ENCODE results near the gene FAF1.
"Not testable (repeated sequence)": the region's sequence is repeated elsewhere in the genome, so short reads cannot be mapped to it uniquely, and the experiment has no call there.

The FAF1 gene

DNA sequence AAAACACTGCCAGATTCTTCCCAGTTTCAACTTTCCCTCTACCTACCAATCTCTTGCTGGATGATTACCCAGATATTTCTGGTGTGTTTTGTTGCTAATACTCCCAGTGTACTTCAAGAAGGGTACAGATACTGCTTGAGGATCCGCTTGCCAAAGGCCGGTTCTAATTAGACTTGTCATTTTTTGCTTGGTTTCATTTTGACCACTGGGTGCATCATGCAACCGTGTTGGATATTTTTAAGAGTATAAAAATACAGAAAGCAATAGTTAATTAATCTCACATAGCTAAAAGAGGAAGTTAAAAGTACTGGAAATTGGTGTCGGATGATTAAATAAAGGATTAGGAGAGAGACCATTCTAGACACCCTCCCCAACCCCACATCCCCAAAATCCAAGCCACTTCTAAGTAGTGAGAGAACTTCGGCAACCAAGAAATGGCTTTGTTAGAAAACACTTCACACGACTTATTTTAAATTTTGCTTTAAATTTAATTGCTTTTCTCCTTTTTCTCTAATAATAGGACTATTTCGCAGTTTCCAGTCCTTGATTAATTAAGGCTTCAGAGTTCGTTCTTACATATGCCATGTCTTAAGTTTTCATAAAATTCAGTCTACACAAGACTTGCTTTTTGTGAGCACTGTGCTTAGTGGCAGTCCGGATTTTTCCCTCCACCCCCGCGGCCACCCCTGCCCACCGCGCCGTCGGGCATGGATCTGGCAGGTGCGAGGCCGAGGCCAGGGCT lies 7.5 kb upstream of the FAF1 start:
- TF ChIP-seq ZNF384 (IDR thresholded peaks at IDR 0.05) (no peak), TARDBP (IDR thresholded peaks at IDR 0.05) (no peak), L3MBTL2 (conservative IDR thresholded peaks at IDR 0.05) (peak; percentile 96), SP1 (IDR thresholded peaks at IDR 0.05) (no peak)
- ChIA-PET CTCF (no interaction called here), POLR2A (interaction anchor here (1.3 to 7.1 kb wide), 6 partner anchors 7 to 262 kb away, joined by 4 to 97 read pairs (median 18); partner anchors contain the start of gene FAF1)
- DNase-seq (ENCODE audit: extremely low spot score), result no peak

DNA sequence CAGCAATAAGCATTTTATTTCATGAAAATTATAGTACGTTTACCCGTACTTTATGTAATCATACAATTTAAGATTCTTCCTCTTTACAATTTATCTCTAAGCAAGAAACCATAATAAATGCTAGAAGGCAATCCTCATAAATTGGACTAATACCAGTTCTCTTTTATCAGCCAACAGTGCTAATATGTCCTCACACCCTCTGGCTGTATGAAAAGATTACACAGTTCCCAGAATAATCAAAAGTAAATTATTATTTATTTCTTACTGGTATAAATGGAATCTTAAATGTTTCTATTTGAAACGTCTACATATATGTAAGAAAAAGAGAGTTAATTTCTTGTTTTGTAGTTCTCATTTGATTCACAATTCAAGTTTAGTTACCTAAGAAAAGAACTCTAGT lies 6.9 kb upstream of the FAF1 start:
- no peak for DNase-seq (ENCODE audit: extremely low spot score)
- no peak for TF ChIP-seq FOXA1 (IDR thresholded peaks at IDR 0.05)
- no peak for TF ChIP-seq FOXM1 (IDR thresholded peaks at IDR 0.05; ENCODE audit: borderline replicate concordance)
- TF ChIP-seq NFRKB (IDR thresholded peaks at IDR 0.05), result no peak
- TF ChIP-seq FOXK2 (IDR thresholded peaks at IDR 0.05), result no peak
- ChIA-PET POLR2A (no interaction called here), CTCF (no interaction called here)

DNA sequence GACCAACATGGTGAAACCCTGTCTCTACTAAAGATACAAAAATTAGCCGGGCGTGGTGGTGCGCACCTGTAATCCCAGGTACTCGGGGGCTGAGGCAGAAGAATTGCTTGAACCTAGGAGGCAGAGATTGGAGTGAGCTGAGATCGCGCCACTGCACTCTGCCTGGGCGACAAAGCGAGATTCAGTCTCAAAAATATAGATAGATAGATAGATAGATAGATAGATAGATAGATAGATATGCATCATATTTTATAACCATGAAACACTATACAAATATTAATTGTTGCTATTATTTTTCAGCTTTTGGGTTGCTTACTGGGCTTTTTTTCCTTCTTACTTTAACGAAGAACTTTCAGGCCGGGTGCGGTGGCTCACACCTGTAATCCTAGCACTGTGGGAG lies 4.8 kb upstream of the FAF1 start:
- TF ChIP-seq FOXM1 (IDR thresholded peaks at IDR 0.05; ENCODE audit: borderline replicate concordance) (no peak), TARDBP (IDR thresholded peaks at IDR 0.05) (no peak), BHLHE40 (IDR thresholded peaks at IDR 0.05; ENCODE audit: borderline replicate concordance) (no peak), NFRKB (IDR thresholded peaks at IDR 0.05) (no peak), LEF1 (IDR thresholded peaks at IDR 0.05; ENCODE audit: borderline replicate concordance) (no peak), ELF4 (IDR thresholded peaks at IDR 0.05) (no peak), SP1 (IDR thresholded peaks at IDR 0.05) (no peak)
- ChIA-PET POLR2A (no interaction called here), CTCF (no interaction called here)
- DNase-seq (ENCODE audit: extremely low spot score), result no peak

DNA sequence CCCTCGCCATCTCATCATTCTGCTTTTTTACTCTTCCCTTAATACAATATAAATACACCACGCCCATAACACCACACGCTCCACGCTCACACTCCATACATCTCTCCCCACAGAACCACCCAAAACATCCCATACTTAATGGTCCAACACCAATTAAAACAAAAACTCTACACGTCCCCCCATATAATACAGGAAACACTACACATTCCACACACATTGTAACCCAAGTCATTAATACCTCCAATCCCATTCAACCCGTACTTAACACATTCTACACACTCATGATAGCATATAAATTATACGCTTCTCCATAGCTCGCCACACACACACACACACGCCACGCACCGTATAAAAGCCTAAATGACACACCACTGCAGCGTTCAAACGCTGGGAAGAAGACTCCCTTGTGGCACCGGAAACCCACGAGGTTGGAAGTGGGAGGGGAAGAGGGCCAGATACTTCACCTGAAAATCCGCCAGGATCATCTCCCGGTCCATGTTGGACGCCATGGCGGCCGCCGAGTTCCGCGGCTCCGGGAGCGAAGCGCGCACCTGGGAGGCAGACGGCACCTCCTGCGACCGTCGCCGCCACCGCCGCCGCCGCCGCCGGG lies 659 bp downstream of the FAF1 start:
- CTCF ChIA-PET, result no interaction called here
- no peak for TF ChIP-seq SUZ12 (IDR thresholded peaks at IDR 0.05)
- TF ChIP-seq FOXK2 (IDR thresholded peaks at IDR 0.05), result no peak
- no peak for TF ChIP-seq SP1 (IDR thresholded peaks at IDR 0.05)
- no peak for TF ChIP-seq HDGF (IDR thresholded peaks at IDR 0.05; ENCODE audit: borderline replicate concordance)
- TF ChIP-seq NFRKB (IDR thresholded peaks at IDR 0.05), result no peak
- no peak for TF ChIP-seq FOXM1 (IDR thresholded peaks at IDR 0.05; ENCODE audit: borderline replicate concordance)
- no peak for TF ChIP-seq L3MBTL2 (conservative IDR thresholded peaks at IDR 0.05)
- TF ChIP-seq FOXA1 (IDR thresholded peaks at IDR 0.05), result no peak
- TF ChIP-seq BHLHE40 (IDR thresholded peaks at IDR 0.05; ENCODE audit: borderline replicate concordance), result no peak
- TF ChIP-seq ARNT (IDR thresholded peaks at IDR 0.05), result no peak
- no peak for TF ChIP-seq ZNF384 (IDR thresholded peaks at IDR 0.05)
- TF ChIP-seq, protein P1, sequence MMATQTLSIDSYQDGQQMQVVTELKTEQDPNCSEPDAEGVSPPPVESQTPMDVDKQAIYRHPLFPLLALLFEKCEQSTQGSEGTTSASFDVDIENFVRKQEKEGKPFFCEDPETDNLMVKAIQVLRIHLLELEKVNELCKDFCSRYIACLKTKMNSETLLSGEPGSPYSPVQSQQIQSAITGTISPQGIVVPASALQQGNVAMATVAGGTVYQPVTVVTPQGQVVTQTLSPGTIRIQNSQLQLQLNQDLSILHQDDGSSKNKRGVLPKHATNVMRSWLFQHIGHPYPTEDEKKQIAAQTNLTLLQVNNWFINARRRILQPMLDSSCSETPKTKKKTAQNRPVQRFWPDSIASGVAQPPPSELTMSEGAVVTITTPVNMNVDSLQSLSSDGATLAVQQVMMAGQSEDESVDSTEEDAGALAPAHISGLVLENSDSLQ (IDR thresholded peaks at IDR 0.05), result no peak
- no peak for TF ChIP-seq ELF4 (IDR thresholded peaks at IDR 0.05)
- no peak for TF ChIP-seq CTBP1 (IDR thresholded peaks at IDR 0.05; ENCODE audit: borderline replicate concordance)
- no peak for TF ChIP-seq TARDBP (IDR thresholded peaks at IDR 0.05)
- POLR2A ChIA-PET, result interaction anchor here (1.2 to 5.5 kb wide), 3 partner anchors 12 to 30 kb away, joined by 7 to 97 read pairs (median 7); partner anchors contain the start of gene CDKN2C
- peak; percentile 48 for DNase-seq (ENCODE audit: extremely low spot score)

DNA sequence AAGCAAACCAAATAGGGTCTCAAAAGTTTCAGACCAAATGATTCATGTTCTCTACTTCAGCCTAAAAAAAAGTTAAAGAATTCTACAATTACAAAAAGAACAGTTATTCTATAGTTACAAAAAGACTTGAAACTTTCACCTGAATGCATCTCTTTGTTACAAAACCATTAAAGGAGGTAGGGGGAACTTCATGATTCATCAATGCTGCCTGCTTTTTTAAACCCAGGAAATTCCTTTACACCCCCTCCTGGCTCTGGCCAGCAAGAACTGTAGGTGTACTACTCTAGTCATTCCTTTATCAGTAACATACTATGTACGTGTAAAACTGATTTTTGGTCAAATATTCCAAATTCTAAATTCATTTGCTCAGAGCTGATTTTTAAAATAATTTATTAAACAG lies 5.0 kb downstream of the FAF1 start:
- CTCF ChIA-PET, result no interaction called here
- POLR2A ChIA-PET, result no interaction called here
- TF ChIP-seq NFRKB (IDR thresholded peaks at IDR 0.05), result no peak
- no peak for TF ChIP-seq TARDBP (IDR thresholded peaks at IDR 0.05)
- no peak for TF ChIP-seq SUZ12 (IDR thresholded peaks at IDR 0.05)
- no peak for TF ChIP-seq L3MBTL2 (conservative IDR thresholded peaks at IDR 0.05)
- DNase-seq (ENCODE audit: extremely low spot score), result no peak

DNA sequence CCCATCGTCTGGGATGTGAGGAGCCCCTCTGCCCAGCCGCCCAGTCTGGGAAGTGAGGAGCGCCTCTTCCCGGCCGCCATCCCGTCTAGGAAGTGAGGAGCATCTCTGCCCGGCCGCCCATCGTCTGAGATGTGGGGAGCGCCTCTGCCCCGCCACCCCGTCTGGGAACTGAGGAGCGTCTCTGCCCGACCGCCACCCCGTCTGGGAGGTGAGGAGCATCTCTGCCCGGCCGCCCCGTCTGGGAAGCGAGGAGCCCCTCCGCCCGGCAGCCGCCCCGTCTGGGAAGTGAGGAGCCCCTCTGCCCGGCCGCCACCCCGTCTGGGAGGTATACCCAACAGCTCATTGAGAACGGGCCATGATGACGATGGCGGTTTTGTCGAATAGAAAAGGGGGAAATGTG lies 7.5 kb downstream of the FAF1 start:
- POLR2A ChIA-PET; DNase-seq (ENCODE audit: extremely low spot score); CTCF ChIA-PET: not testable (repeated sequence)

DNA sequence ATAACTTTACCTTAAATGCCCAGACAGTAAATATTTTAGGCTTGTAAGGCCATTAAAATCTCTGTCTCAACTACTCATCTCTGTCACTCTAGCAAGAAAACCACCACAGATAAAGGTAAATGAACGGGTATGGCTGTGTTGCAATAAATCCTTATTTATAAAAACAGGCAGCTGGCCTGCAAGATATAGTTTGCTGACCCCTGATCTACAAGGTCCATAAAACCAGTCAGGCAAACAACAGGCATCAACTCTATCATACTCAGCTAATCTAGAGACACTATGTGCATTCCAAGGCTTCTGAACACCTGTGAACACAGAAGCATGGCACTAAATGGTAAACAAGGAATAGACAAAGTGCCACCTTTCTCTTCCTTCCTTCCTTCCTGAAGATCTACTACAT lies 9.7 kb downstream of the FAF1 start:
- POLR2A ChIA-PET, result no interaction called here

More for the DNA sequence above, 9.7 kb downstream of the FAF1 start:
- CTCF ChIA-PET, result interaction anchor here (1.4 kb wide), 1 partner anchor 20 kb away, joined by 3 read pairs; no protein-coding TSS in a partner anchor
- DNase-seq (ENCODE audit: extremely low spot score), result no peak
- TF ChIP-seq FOXK2 (IDR thresholded peaks at IDR 0.05), result no peak
- no peak for TF ChIP-seq L3MBTL2 (conservative IDR thresholded peaks at IDR 0.05)
- TF ChIP-seq, protein P1 (IDR thresholded peaks at IDR 0.05), result no peak
- no peak for TF ChIP-seq FOXA1 (IDR thresholded peaks at IDR 0.05)
- TF ChIP-seq LEF1 (IDR thresholded peaks at IDR 0.05; ENCODE audit: borderline replicate concordance), result no peak
